Transverse colon (tissue), 4 donors: Measurements from ENCODE around the gene SNCG. TPM values are rescaled to one million over a fixed set of nuclear protein-coding genes. Genes with fewer than 3 reads are reported as not detected.

ENCODE experiments used
- DNase-seq: peaks from one replicate; pipeline ENCODE4 v3.0.0-alpha.2; 2019
- H3K27ac ChIP-seq, 4 donors: fragments of 200-600 bp; sonication (generic); 2 replicates each; pipeline ENCODE4 v1.5.1; 2016 to 2018; ENCODE audit warnings: inconsistent platforms in 4 of 4
- H3K27me3 ChIP-seq: fragments of 200-600 bp; sonication (generic); 2 replicates; pipeline ENCODE4 v1.5.1; 2017; ENCODE audit warnings: inconsistent platforms
- H3K36me3 ChIP-seq, 4 donors: fragments of 200-600 bp; sonication (generic); 2 replicates each; pipeline ENCODE4 v1.5.1; 2017 to 2019; ENCODE audit warnings: inconsistent platforms in 4 of 4
- H3K4me1 ChIP-seq, 4 donors: fragments of 200-600 bp; sonication (generic); 2 replicates each; pipeline ENCODE4 v1.5.1; 2017 to 2020; ENCODE audit warnings: inconsistent platforms in 4 of 4
- H3K4me3 ChIP-seq, 4 donors: fragments of 200-600 bp; sonication (generic); 1 replicate in 1 of 4; 2 replicates in 3 of 4; pipeline versions ENCODE4 v1.5.1 to v1.6.1; 2017 to 2019; ENCODE audit warnings: inconsistent platforms in 4 of 4
- H3K9me3 ChIP-seq, 2 donors: fragments of 200-600 bp; sonication (generic); 2 replicates each; pipeline ENCODE4 v1.5.1; 2017 to 2019; ENCODE audit warnings: inconsistent platforms in 2 of 2
- CTCF ChIP-seq, 5 experiments: fragments of 200-600 bp in 3 of 5; fragments of 450-650 bp in 2 of 5; sonication (generic) in 3 of 5; IDR thresholded peaks; 1 replicate in 2 of 5; 2 replicates in 3 of 5; pipeline ENCODE4 v1.5.1; 2016 to 2017; ENCODE audit warnings: antibody characterized with exemption in 5 of 5, inconsistent platforms in 3 of 5, mild to moderate bottlenecking in 2 of 5, moderate library complexity in 1 of 5
- EP300 ChIP-seq: sonication (generic); formaldehyde crosslinking; IDR thresholded peaks from one replicate; pipeline ENCODE4 v1.6.1; 2017; ENCODE audit warnings: antibody characterized with exemption, low read depth
- POLR2A ChIP-seq: fragments of 450-650 bp; IDR thresholded peaks from one replicate; pipeline ENCODE4 v1.6.1; 2016; ENCODE audit warnings: antibody characterized with exemption, mild to moderate bottlenecking, moderate library complexity
- POLR2AphosphoS5 ChIP-seq, 3 donors: sonication (generic); formaldehyde crosslinking; IDR thresholded peaks; one replicate each; pipeline ENCODE4 v1.6.1; 2016; ENCODE audit warnings: antibody characterized with exemption in 3 of 3
- WGBS, 2 donors: methylation state at CpG; one replicate each; pipeline ENCODE4 v1.1.5; 2018; ENCODE audit warnings: low coverage in 1 of 2; 5-methylcytosine and 5-hydroxymethylcytosine counted together
- in situ Hi-C, 4 donors: fragments of 200-750 bp; cut with MboI; loops; one replicate each; pipeline versions ENCODE4 v1.15.0 to v1.15.1; 2017; ENCODE audit warnings: low sequenced_read_pairs in 3 of 4, low pct_ligation_motif_present in 1 of 4, low pct_unique_long_range_greater_than_20kb in 1 of 4
- intact Hi-C: fragments of 100-400 bp; cut with DNase I; formaldehyde crosslinking; loops from one replicate; pipeline ENCODE4 v1.15.1; 2023; ENCODE audit warnings: low total_unique reads
- total RNA-seq, 4 donors: library from RNA; depleted of rRNA; stranded (reverse); fragments of >200 nt; gene quantifications; one replicate each; pipeline ENCODE4 v1.1.0, GENCODE V29; 2016

Gene SNCG
- total RNA-seq, 4 donors from 2014 or later, result 7.4 to 7.5 TPM; not detected in 2

DNA sequence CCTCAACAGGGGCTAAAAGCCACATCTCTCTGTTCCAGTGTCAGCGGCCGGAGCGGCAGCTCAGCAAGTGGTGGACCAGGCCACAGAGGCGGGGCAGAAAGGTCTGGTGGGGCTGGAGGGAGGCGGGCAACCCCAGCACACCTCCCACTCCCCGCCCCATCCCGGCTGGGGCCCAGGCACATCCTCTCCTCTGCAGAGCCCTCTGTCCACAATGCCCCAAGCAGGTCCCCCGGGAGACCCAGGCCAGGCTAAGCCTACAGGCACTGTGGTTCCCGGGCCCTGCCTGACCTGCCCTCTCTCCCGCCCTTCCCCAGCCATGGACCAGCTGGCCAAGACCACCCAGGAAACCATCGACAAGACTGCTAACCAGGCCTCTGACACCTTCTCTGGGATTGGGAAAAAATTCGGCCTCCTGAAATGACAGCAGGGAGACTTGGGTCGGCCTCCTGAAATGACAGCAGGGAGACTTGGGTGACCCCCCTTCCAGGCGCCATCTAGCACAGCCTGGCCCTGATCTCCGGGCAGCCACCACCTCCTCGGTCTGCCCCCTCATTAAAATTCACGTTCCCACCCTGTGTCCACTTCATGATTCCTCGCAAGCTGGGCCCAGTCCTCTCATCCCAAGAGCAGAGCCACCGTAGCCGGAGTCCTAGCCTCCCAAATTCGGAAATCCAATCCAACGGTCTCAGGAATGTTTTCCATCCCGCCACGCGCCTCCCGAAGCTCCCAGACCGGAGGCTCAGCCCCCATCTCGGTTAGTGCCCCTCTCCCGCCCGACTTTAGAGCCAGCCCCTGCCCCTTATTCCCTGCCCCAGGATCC, 12.0 kb downstream of the SNCG start:
- in situ Hi-C loops, result no loop called here
- H3K4me1 ChIP-seq, result peaks cover 25 to 60% (median 55%) of the 10 kb centered on the region in 4 donors

GRCh38 chr10:86970982-86971231, 12.5 kb downstream of the SNCG start:
- Histone ChIP-seq H3K9me3 (no peaks in the 10 kb centered on the region), H3K27ac (peak overlapping the region; percentile 88 to 95 (median 91)), H3K36me3 (no peaks in the 10 kb centered on the region), H3K4me1 (peaks cover 25 to 63% (median 55%) of the 10 kb centered on the region in 4 donors), H3K4me3 (peak overlapping the region; percentile 38 to 59 (median 53)), H3K27me3 (no peaks in the 10 kb centered on the region)
- in situ Hi-C loops, result no loop called here
- intact Hi-C loops, result no loop called here
- TF ChIP-seq POLR2A (peak; percentile 93), EP300 (no peak)
- WGBS, 2 donors, result 0% methylated on average over 3 of the region's 20 CpGs; no CpG with 5 or more reads in 1 of the 2 donors
- no peak for DNase-seq

More for the DNA sequence above, 12.0 kb downstream of the SNCG start:
- Histone ChIP-seq H3K27me3 (no peaks in the 10 kb centered on the region), H3K9me3 (no peaks in the 10 kb centered on the region), H3K4me3 (peak overlapping the region; percentile 38 to 59 (median 53)), H3K27ac (peak overlapping the region; percentile 88 to 95 (median 91)), H3K36me3 (no peaks in the 10 kb centered on the region)
- 48% methylated on average over 27 of the region's 30 CpGs; no CpG with 5 or more reads in 1 of the 2 donors for WGBS, 2 donors
- DNase-seq, result peak; percentile 68
- intact Hi-C loops, result no loop called here
- TF ChIP-seq POLR2A, result peak; percentile 39
- no peak for TF ChIP-seq EP300
- TF ChIP-seq CTCF (IDR thresholded peaks at IDR 0.05), result no peak
- peak in 2 of 3 donors; percentile 51 to 76 for TF ChIP-seq POLR2AphosphoS5 (IDR thresholded peaks at IDR 0.05)

DNA sequence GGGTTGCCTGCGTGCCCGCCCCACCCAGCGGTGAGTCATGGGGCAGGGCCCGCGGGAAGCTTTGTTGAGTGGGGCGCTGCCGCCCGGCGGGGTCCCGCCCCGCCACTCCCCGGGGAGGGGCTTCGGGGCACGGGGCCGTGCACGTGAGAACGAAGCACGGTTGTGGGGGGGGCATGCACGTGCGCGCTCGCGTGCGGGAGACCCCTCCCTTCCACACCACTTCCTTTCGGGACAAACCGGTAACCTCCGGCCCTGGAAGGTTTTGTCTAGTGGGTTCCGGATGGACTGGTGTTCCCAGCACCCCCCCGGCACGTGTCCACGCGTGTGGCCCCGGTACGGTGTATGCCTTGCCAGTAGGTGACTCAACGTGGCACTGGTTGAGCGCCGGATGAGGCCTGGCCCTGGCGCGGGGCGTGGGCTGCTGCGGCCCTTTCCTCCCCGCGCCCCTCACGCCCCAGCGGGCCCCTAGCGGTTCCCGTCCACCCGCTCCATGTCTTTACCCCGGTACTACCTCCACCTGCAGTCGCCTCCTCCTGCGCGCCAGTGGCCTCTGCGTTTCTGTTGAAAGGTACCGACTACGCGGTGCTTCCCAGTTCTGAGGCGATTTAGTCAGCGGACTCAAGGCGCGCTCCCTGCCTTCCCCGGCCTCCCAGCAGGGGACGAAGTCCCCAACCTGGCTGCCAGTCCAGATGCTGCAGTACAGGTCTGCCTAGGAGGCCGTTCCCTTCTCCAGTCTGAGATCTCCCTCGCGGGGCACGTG, 13.0 kb downstream of the SNCG start:
- no peaks in the 10 kb centered on the region for H3K9me3 ChIP-seq
- no peaks in the 10 kb centered on the region for H3K27me3 ChIP-seq
- intact Hi-C loops (no loop called here), in situ Hi-C loops (no loop called here)
- peak overlapping the region; percentile 88 to 95 (median 91) for H3K27ac ChIP-seq
- TF ChIP-seq POLR2AphosphoS5 (IDR thresholded peaks at IDR 0.05) (peak; percentile 93 to 97 (median 95)), EP300 (peak; percentile 94), CTCF (IDR thresholded peaks at IDR 0.05) (peak in 3 of 5 experiments; percentile 12 to 66 (median 12)), POLR2A (peak; percentile 25)
- no peaks in the 10 kb centered on the region for H3K36me3 ChIP-seq
- WGBS, 2 donors, result 9% methylated on average over 63 of the region's 66 CpGs; no CpG with 5 or more reads in 1 of the 2 donors
- H3K4me1 ChIP-seq, result peaks cover 21 to 63% (median 51%) of the 10 kb centered on the region in 4 donors
- peak overlapping the region; percentile 38 to 59 (median 53) for H3K4me3 ChIP-seq
- peak; percentile 94 for DNase-seq

DNA sequence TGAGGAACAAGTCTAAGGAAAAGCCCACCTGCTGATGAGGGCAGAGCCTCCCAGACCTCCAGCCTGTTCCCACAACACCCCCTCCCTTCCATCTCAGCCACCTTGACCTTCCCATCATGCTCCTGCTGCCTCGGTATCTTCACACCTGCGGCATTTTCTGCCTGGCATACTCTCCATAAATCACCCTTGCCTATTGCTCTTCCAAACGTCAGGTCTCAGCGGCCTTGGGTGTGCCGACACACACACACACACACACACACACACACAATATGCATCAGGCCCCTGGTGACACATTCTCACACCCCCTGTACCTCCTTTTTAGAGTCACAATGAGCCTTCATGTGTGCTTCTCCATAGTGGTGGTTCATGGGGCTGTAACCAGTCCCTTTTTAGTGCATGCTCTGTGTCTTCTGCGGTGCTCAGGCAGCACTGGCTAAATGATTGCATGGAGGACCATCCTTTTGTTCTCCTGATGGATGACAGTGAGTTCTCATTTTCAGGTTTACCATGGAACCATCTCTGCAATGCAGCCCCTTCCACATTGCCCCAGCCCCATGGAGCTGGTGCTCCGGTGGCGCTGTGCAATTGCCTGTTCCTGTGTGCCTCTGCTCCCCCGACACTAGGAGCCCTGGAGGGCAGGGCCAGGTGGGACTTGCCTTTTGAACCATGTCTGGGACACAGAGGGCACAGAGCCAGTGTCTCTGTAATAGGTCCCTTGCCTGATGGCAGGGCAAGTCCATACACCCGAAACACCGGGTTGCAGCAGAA, 14.4 kb downstream of the SNCG start:
- Histone ChIP-seq H3K4me1 (peaks cover 13 to 49% (median 39%) of the 10 kb centered on the region in 4 donors), H3K36me3 (no peaks in the 10 kb centered on the region), H3K4me3 (no peak overlapping the region), H3K27me3 (no peaks in the 10 kb centered on the region), H3K9me3 (no peaks in the 10 kb centered on the region), H3K27ac (peak overlapping the region; percentile 88 to 95 (median 91))
- WGBS, 2 donors, result 95% methylated on average over 4 to 11 of the region's 11 CpGs
- intact Hi-C loops, result no loop called here
- in situ Hi-C loops, result no loop called here
- TF ChIP-seq POLR2AphosphoS5 (IDR thresholded peaks at IDR 0.05) (no peak), CTCF (IDR thresholded peaks at IDR 0.05) (no peak), POLR2A (no peak), EP300 (no peak)
- no peak for DNase-seq
